CD14-positive monocyte (primary cell): ENCODE data around the gene PAPOLA. TPM values are rescaled to one million over a fixed set of nuclear protein-coding genes. Genes with fewer than 3 reads are reported as not detected.
A peak's percentile ranks its signal among the peaks of the same experiment; 100 is the strongest.

Experiments
- DNase-seq, 3 donors: peaks; one replicate each; pipeline ENCODE4 v3.0.0-alpha.2; 2011 to 2022
- H2AFZ ChIP-seq: 2 replicates; pipeline ENCODE4 v1.6.0; 2012; ENCODE audit warnings: mild to moderate bottlenecking, low read depth, low read length, inconsistent platforms; ENCODE audit not compliant: insufficient read depth, poor library complexity, severe bottlenecking
- H3K27ac ChIP-seq, 2 donors: 1 replicate in 1 of 2; 2 replicates in 1 of 2; pipeline ENCODE4 v1.5.1; 2012 to 2013; ENCODE audit warnings: low read length in 2 of 2, control low read depth in 1 of 2, inconsistent platforms in 1 of 2, low read depth in 1 of 2, mild to moderate bottlenecking in 1 of 2
- H3K27me3 ChIP-seq, 2 donors: one replicate each; pipeline versions ENCODE4 v1.6.0 to v1.6.1; 2011 to 2013; ENCODE audit warnings: low read length in 2 of 2; ENCODE audit not compliant: control insufficient read depth in 2 of 2, insufficient read depth in 2 of 2
- H3K36me3 ChIP-seq, 2 donors: replicated peaks in 1 of 2; 1 replicate in 1 of 2; 2 replicates in 1 of 2; pipeline versions ENCODE4 v1.5.1 to v1.6.1; 2012 to 2013; ENCODE audit warnings: low read length in 2 of 2, control low read depth in 1 of 2, inconsistent platforms in 1 of 2, mild to moderate bottlenecking in 1 of 2; ENCODE audit not compliant: insufficient read depth in 2 of 2, control insufficient read depth in 1 of 2
- H3K4me1 ChIP-seq, 2 donors: 1 replicate in 1 of 2; 2 replicates in 1 of 2; pipeline versions ENCODE4 v1.5.1 to v1.6.1; 2012 to 2013; ENCODE audit warnings: low read length in 2 of 2, control low read depth in 1 of 2, inconsistent platforms in 1 of 2, mild to moderate bottlenecking in 1 of 2, moderate library complexity in 1 of 2; ENCODE audit not compliant: insufficient read depth in 2 of 2, control insufficient read depth in 1 of 2
- H3K4me2 ChIP-seq: replicated peaks from 2 replicates; pipeline ENCODE3; 2012; ENCODE audit warnings: low read length, moderate library complexity, mild to moderate bottlenecking; ENCODE audit not compliant: poor library complexity, severe bottlenecking; ENCODE audit errors: extremely low read depth
- H3K4me3 ChIP-seq, 3 experiments: fragments of 200-600 bp in 1 of 3; sonication (generic) in 1 of 3; replicated peaks in 1 of 3; 1 replicate in 2 of 3; 2 replicates in 1 of 3; pipeline ENCODE4 v1.5.1; 2011 to 2013; ENCODE audit warnings: low read length in 3 of 3, mild to moderate bottlenecking in 3 of 3, control low read depth in 2 of 3, low read depth in 2 of 3, inconsistent platforms in 1 of 3, moderate library complexity in 1 of 3
- H3K79me2 ChIP-seq: 2 replicates; pipeline ENCODE4 v1.6.0; 2012; ENCODE audit warnings: mild to moderate bottlenecking, control low read depth, inconsistent platforms, low read length, moderate library complexity; ENCODE audit not compliant: insufficient read depth
- H3K9ac ChIP-seq: 2 replicates; pipeline ENCODE4 v1.6.0; 2017; ENCODE audit warnings: low read length, mild to moderate bottlenecking; ENCODE audit not compliant: insufficient read depth, poor library complexity, severe bottlenecking
- H3K9me3 ChIP-seq, 2 donors: replicated peaks in 1 of 2; 1 replicate in 1 of 2; 2 replicates in 1 of 2; pipeline versions ENCODE4 v1.5.1 to v1.6.1; 2012 to 2013; ENCODE audit warnings: low read length in 2 of 2, control low read depth in 1 of 2; ENCODE audit not compliant: control insufficient read depth in 1 of 2, insufficient read depth in 1 of 2
- H4K20me1 ChIP-seq: 2 replicates; pipeline ENCODE4 v1.6.0; 2012; ENCODE audit warnings: mild to moderate bottlenecking, low read length, control low read depth, moderate library complexity; ENCODE audit not compliant: insufficient read depth
- H3K27ac Mint-ChIP-seq, 7 donors: one replicate each; pipeline ENCODE4 v1.8.0; 2020; ENCODE audit warnings: mild to moderate bottlenecking in 7 of 7, mixed read lengths in 7 of 7, moderate library complexity in 6 of 7, inconsistent platforms in 2 of 7
- H3K27me3 Mint-ChIP-seq, 3 donors: one replicate each; pipeline ENCODE4 v1.8.0; 2021 to 2022; ENCODE audit warnings: low read depth in 3 of 3, mild to moderate bottlenecking in 3 of 3, mixed read lengths in 3 of 3, moderate library complexity in 3 of 3, inconsistent platforms in 1 of 3
- H3K36me3 Mint-ChIP-seq, 2 donors: one replicate each; pipeline ENCODE4 v1.8.0; 2020; ENCODE audit warnings: mixed read lengths in 2 of 2, inconsistent platforms in 1 of 2, mild to moderate bottlenecking in 1 of 2
- H3K4me1 Mint-ChIP-seq: one replicate; pipeline ENCODE4 v1.8.0; 2020; ENCODE audit warnings: mild to moderate bottlenecking, mixed read lengths
- H3K4me3 Mint-ChIP-seq, 2 donors: one replicate each; pipeline ENCODE4 v1.8.0; 2020; ENCODE audit warnings: mild to moderate bottlenecking in 2 of 2, mixed read lengths in 2 of 2, moderate library complexity in 1 of 2
- H3K9me3 Mint-ChIP-seq, 7 donors: one replicate each; pipeline ENCODE4 v1.8.0; 2020 to 2022; ENCODE audit warnings: mixed read lengths in 7 of 7, mild to moderate bottlenecking in 6 of 7, moderate library complexity in 6 of 7, inconsistent platforms in 2 of 7
- CTCF ChIP-seq: fragments of 200-600 bp; IDR thresholded peaks from one replicate; pipeline ENCODE4 v1.8.0; 2022; ENCODE audit warnings: antibody characterized with exemption, mild to moderate bottlenecking
- WGBS: methylation state at CpG from one replicate; pipeline ENCODE4 v1.1.5; 2013; ENCODE audit warnings: missing lambda C conversion rate; ENCODE audit not compliant: insufficient coverage; 5-methylcytosine and 5-hydroxymethylcytosine counted together
- intact Hi-C, 2 donors: fragments of 100-400 bp; cut with micrococcal nuclease; formaldehyde crosslinking; loops; one replicate each; pipeline versions ENCODE4 v1.15.0 to v1.15.1; 2023
- polyA plus RNA-seq, 3 donors: library from polyadenylated mRNA; depleted of rRNA in 1 of 3; unstranded in 2 of 3; stranded (reverse) in 1 of 3; fragments of 300-500 nt in 2 of 3; fragments of >200 nt in 1 of 3; fragmentation: Illumina TruSeq in 2 of 3; gene quantifications; 1 replicate in 2 of 3; 2 replicates in 1 of 3; pipeline ENCODE4 v1.2.3, GENCODE V29; 2012 to 2021

The PAPOLA gene
- polyA plus RNA-seq, 3 donors, result 57.9 to 87.5 (median 80.3) TPM

- Mint-ChIP-seq H3K27me3 (peaks cover 37 to 68% (median 38%) of the 10 kb centered on the region in 3 donors), H3K4me1 (peaks cover 11% of the 10 kb centered on the region), H3K4me3 (peak overlapping the region; percentile 31 to 78), H3K9me3 (peaks cover 0 to 8% (median 0%) of the 10 kb centered on the region in 7 donors), H3K27ac (no peak overlapping the region), H3K36me3 (no peaks in the 10 kb centered on the region)
- H3K27ac ChIP-seq, result no peak overlapping the region
- no peaks in the 10 kb centered on the region for H3K79me2 ChIP-seq
- 7% methylated on average over 49 of the region's 54 CpGs for WGBS
- peaks cover 19 to 41% of the 10 kb centered on the region in 2 donors for H3K27me3 ChIP-seq
- peaks cover 6 to 9% of the 10 kb centered on the region in 2 donors for H3K4me1 ChIP-seq
- H2AFZ ChIP-seq, result peak overlapping the region; percentile 56
- no peaks in the 10 kb centered on the region for H4K20me1 ChIP-seq
- peak in 1 of 3 donors; percentile 17 for DNase-seq
- peak overlapping the region; percentile 43 for H3K4me2 ChIP-seq
- no peaks in the 10 kb centered on the region for H3K36me3 ChIP-seq
- H3K4me3 ChIP-seq, result peak overlapping the region in 1 of 3 experiments; percentile 60
- intact Hi-C loops, result no loop called here
- H3K9ac ChIP-seq, result peak overlapping the region; percentile 8
- no peaks in the 10 kb centered on the region for H3K9me3 ChIP-seq
- no peak for TF ChIP-seq CTCF
Observed at GRCh38 chr14:96592591-96593386, 90.6 kb downstream of the PAPOLA start.

DNA sequence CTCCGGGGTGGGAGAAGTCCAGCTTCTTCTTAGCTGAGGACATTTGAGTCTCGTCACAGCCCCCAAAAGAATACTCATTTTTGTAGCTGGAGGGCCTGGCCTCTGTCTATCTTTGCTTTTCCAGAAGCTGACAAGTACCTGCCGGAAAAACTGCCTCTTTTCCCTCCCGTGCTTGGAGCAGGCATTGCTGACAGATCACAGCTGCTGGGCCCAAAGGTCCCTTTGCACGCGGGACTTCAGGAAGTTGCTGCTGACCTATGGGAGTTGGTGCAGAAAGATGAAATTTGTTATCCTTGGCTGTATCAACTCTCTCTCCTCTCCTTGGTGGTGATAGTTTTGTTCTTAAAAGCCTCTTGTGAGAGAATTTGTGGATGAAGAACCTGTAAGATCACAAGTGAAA lies 92.8 kb downstream of the PAPOLA start:
- Mint-ChIP-seq H3K27ac (no peak overlapping the region), H3K4me3 (no peak overlapping the region), H3K27me3 (peaks cover 26 to 46% (median 29%) of the 10 kb centered on the region in 3 donors), H3K36me3 (no peaks in the 10 kb centered on the region), H3K9me3 (peaks cover 0 to 6% (median 0%) of the 10 kb centered on the region in 7 donors), H3K4me1 (peaks cover 5% of the 10 kb centered on the region)
- Histone ChIP-seq H4K20me1 (no peaks in the 10 kb centered on the region), H3K4me3 (no peak overlapping the region), H3K27me3 (peaks cover 19 to 31% of the 10 kb centered on the region in 2 donors), H3K4me2 (no peak overlapping the region), H3K79me2 (no peaks in the 10 kb centered on the region), H3K9ac (no peak overlapping the region), H3K27ac (no peak overlapping the region), H3K9me3 (no peaks in the 10 kb centered on the region), H2AFZ (no peak overlapping the region), H3K4me1 (peaks cover 6 to 9% of the 10 kb centered on the region in 2 donors), H3K36me3 (no peaks in the 10 kb centered on the region)
- DNase-seq, result no peak
- 91% methylated on average over 4 of the region's 6 CpGs for WGBS
- intact Hi-C loops, result no loop called here
- TF ChIP-seq CTCF, result no peak
